ENCODE measurements around the gene NUDCD3.

The NUDCD3 gene

DNA sequence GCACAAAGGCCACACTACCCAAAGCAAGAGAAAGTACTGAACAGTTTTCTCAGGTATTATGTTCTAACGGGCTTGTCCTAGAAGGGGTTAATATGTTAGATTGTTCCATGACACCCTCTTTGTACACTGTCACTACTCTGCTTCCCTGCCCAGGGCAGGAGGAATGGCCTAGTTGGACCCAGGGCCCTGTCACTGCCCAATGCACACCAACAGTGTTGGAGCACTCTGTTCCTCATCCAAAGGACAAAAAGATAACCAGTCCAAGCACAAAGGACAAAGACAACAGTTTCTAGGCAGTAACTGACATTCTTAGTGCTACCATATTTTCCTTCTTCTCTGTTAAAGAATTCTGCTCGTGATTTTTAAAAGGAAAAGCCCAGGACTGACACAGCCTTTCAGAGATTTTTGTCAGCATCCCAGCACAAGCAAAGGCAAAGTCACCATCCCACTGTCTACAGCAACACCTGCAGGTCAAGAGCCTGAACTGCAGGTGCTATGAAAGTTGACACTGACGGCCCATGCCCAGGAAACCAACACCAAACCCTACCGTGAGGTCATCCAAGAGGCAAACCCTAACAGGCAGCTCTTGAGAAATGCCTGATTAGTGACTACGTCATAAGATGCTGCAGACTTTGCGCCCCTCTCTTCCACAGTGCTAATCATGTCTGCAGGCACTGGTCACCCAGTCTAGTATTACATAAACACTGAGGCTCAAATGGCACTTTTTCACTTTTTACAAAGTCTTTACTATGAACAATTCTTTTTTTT lies 13.2 kb downstream of the NUDCD3 start:
- peak; percentile 49 to 63 for DNase-seq

DNA sequence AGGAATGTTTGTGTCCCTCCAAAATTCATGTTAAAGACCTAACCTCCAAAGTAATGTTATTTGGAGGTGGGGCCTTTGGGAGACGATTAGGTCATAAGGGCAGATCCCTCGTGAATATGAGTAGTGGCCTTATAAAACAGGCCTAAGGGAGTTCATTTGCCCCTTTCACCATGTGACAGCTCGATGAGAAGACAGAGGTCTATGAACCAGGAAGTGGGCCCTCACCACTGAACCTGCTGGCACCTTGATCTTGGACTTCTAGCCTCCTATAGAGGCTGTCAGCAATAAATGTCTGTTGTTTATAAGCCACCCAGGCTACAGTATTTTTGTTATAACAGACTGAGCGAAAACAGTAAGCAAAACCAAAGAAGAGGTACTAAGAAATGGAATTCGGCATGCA lies 14.1 kb downstream of the NUDCD3 start:
- no peak for DNase-seq

DNA sequence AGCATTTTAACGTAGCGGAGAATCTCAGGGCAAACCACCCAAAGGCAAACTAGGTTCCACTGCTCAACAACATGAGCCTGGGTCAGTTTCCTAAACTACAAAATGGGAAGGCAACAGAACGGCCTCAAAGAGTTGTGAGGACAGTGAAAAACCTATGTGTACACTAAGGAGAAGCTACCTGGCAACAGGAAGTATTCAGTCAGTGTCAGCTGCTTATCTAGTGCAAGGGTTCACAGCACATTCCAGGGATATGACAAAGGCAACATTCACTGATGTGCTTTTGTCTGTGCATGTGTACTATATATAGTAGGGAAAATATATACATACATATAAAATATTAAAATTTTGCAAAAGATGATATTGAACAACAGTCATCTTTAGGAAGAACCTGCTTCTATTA lies 17.2 kb downstream of the NUDCD3 start:
- peak in 1 of 2 experiments; percentile 39 for DNase-seq

DNA sequence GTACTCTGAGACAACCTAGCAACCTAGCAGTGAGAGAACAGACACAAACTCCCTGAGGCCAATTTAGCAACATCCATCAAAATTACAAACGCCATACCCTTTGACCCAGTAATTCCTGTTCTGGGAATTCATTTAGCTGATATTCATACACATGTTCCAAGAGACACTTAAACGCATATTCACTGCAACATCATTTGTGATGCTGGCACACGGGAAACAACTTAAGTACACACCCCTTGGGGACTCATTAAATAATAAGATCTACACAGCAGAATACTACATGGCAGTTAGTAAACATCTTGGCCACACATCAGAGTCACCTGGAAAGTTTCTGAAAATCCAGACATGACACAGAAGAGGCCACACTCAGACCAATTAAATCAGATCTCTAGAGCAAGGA lies 17.6 kb downstream of the NUDCD3 start:
- no peak for DNase-seq

DNA sequence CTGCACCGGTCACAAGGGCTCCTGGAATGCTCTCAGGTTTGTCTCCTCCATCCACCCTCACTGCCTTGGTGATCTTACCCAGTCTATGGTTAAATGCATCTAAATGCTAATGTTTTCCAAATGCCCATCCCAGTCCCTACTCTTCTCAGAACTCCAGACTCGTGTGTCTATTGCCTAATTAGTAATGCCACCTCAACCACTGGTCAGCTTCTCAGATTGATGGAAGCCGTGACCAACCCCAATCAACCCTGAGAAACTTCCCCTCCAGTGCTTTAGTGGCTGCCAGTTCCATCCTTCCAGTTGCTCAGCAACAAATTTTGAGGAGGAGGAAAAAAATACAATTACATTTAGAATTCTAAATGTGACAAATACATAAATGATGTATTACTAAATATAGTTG lies 18.6 kb downstream of the NUDCD3 start:
- DNase-seq: no peak

DNA sequence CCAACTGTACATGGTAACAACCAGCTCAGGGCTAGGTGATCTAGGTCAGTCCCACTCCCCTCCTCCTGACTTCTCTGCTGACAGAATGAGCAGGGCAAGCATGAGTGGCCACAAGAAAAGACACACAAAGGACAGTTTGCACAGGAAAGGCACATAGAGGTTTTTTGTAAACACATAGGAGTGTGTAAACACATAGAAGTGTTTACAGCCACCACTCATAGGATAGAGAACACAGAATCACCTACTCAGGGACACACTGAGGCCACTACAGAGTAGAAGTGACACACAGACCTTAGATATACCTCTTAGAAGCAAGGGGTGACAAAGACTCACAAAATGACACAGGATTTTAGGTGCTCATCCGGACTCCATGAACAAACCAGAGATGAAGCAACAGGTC lies 19.0 kb downstream of the NUDCD3 start:
- DNase-seq: no peak

DNA sequence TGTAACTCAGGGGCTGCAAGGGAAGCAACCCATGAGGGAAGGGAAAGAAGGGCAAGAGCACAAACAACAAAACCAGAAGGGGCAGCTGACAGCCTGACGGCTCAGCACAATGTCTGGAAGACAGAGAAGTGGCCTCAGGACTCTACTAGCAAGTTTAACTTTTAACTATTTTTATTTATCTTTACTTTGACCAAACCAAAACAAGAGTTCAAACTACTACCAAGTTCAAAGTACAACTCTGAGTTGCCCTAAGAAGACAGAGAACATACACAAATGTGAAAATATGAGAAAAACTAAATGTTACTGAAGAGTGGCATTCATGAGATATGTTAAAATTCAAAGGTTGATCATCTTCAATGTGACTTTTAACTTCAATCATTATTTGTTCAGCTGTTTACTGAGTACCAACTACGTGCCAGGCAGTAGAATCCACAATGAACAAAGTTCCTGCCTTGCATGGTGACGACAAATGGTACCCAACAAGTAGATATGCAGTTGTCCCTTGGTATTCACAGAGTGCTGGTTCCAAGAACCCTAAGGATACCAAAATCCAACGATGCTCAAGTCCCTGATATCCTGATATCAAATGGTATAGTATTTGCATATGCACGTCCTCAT lies 19.7 kb downstream of the NUDCD3 start:
- DNase-seq: no peak

DNA sequence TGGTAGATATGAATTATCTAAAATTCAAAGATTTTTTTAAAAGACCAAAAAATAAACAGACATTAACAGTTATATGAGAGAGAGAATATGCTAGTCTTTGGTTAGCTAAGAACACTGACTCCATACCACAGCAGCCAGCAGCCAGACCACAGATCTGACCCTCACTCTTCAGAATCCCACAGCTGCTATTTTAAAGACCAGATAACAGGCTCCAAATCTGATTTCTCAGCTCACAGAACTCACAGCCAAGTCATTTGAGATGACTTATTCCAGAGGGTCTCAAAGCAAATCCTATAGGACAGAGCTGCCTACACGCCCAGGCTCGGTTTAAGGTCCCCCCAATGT lies 20.4 kb downstream of the NUDCD3 start:
- DNase-seq: no peak

DNA sequence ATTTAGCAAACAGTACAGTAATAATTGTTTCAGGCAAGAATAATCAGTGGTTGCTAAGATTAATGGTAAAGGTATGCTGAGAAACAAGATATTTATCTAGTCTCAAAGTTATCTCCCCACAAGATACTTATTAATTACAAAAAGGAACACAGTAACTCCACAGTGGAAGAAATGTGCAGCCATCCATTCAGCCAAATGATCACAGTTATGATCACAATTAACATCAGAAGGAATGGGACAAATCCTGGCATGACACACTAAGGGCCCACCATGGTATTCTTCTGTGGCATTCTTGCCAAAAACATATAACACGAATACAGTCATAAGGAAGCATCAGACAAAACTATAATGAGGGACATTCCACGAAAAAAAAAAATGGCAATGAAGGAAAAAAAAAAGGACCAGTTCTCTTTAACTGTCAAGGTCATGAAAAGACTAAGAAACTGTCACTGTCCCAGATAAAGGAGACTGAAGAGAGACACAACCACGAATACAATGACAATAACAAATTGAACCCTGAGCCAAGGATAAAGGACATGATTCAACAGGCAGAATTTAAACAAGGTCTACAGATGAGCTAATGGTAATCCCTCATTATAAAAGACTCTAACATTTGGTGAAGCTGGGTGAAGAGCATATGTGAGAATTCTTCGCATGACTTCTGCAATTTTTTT lies 20.9 kb downstream of the NUDCD3 start:
- no peak for DNase-seq

DNA sequence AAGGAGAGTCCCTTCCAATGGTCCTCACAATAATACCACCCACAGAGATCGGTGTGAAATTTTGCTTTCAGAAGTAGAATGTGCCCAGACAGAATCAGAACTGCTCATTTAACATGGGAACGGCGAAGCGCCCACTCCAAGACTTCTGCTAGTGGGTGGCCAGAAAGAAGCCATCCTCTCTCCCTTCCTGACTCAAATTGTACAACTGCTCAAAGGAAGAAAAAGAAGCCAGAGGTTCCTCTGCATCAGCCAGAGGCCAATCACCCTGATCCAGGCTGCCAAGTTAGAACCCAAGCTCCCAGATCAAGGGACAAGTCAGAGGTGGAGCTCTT lies 23.3 kb downstream of the NUDCD3 start:
- DNase-seq: no peak

DNA sequence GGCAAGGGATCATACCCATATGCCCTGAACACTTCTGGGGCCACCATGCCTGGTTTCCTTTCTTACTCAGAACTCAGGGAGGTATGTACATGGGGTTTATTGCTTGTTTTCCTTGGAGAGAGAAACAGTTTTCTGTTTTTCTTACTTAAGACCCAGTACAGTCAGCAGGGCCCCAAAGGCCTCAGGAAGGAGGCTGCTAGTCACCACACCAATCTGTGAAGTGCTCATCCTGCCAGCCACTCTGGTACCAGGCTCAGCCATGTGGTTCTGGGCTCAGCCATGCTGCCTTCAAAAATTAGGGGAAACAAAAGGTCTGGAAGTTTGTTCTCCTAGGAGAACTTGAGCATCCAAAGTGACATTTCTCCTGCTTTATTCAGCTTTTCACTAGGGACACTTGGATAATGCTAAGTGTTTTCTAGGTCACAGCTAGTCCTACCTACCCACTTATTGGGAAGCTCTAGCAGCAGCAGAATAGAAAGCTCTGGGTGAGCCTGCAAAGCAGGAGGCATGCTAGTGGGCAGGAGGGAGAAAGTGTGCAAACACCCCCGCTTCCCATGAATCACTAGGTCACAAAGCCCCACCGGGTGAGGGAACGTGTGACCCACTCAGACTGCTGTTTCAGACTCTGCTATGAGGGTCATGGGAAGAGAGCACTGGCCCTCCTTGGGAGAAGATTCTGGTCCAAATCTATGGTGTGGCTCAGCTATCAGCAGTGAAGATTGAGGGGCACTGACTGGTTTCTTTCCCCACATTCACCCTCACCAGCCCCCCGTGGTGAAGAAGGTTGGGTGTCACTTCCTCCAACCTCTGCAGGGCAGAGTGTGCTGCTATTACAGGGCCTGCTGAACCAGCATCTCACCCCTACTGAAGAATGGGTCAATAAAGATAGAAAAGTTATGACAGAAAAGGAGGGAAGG lies 23.9 kb downstream of the NUDCD3 start:
- DNase-seq: no peak

DNA sequence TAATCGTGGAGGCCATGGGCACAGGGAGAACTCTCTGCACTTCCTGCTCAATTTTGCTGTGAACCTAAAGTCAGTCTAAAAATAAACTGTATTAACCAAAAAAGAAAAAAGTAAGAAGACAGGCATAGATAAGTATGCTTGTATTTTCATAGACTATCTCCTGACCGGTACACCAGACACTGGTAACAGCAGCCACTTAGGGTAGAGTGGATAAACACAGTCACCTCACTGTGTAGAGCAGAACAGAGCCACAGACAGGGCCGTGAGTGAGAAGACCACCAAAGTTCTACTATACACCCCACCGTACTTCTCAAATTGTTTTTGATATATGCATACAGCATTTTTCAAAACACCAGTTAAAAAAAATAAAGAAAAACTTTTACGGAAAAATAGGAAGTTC lies 25.0 kb downstream of the NUDCD3 start:
- no peak for DNase-seq

DNA sequence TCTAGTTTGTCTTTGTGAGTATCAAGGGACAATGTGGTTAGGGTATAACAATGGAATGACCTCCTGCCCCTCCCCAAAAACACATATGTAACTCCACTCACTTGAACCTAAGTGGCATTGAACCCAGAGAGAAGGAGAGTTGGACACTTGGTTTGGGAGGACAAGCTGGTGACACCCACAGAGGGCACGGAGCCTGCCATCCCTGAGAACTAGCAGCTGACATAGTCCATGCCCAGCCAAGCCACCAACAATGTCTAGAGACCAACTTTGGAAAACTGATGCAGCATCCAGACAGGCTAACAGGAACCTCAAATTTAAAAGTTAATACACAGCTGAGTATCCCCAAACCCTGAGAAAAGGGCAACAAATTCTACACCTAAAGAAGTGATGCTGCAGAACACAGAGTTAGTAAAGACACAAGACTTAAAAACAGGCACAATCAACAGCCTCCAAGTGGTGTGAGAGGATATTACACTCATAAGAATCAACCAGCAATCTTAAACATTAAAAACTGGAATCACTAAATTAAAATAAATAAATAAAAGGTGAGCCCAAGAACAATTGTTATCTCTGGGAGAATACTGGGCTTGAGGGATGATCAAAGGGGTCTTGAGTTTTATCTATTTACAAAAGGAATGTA lies 27.2 kb downstream of the NUDCD3 start:
- DNase-seq: peak in 1 of 2 experiments; percentile 14

DNA sequence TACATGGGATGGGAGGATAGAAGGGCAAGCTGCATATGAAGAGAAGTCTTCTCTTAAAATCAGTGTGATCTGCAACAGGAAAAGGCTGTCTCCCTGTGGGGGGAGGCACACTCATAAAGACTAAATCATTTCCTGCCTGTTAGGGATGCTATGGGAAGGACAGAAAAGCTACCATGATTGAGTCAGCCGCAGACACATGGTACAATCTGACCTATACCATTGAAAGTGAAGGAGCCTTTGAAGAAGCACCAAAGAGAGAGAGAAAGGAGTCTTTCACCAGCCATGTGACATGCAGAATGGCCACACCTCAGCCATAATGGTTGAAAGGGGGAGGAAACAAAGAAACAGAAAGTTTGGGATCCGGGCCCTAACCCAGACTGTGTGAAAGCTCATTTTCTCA lies 29.1 kb downstream of the NUDCD3 start:
- peak in 1 of 2 experiments; percentile 8 for DNase-seq

DNA sequence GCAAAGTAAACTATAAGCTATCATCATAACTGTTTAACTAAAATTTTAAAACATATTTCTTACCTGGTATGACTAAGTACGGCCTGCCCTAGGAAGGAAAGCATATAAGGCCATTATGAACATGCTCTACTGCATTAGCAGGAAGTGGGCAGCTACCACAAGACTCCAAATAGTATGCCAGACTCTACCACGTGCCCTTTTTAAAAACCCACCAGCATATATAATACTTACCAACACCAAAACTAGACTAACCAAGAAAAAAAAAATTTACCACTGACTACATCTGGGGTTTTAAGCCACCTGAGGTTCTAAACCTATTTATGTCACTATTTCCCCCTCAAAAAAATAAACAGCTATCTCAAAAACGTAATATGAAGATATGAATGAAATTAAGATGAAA lies 30.1 kb downstream of the NUDCD3 start:
- DNase-seq: no peak

DNA sequence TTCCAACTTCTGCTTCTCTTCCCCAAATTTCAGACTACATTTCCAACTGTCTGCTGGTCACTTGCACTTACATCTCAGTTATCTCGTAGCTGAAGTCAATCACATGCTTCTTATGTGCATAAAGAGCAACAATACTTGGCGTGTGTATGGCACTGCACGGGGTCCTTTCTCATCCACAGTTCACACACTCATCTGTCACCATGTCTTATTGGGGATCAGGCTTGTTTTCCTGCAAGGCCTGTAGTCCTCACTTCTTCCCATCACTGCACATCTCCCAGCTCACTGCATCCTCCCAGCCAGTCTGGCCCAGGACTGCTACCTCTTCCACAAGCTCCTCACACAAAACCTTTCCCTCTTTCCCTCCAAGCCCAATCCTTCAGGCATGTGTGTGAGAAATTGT lies 35.3 kb downstream of the NUDCD3 start:
- no peak for DNase-seq

DNA sequence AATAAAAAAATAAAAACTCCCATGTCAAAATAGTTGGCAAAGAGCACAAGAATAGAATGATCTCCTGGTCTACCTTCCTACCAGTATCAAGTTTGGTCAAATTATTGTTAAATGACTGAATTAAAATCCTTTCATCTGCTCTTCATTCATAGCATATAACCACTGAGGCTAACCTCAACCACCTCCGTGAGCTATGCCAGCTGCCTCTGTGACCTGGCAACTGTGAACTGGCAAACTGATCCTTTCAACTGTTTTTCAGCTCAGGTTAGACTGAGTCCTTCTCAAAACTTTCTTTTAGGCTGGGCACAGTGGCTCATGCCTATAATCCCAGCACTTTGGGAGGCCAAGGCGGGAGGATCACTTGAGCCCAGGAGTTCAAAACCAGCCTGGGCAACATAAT lies 36.1 kb downstream of the NUDCD3 start:
- DNase-seq: no peak

DNA sequence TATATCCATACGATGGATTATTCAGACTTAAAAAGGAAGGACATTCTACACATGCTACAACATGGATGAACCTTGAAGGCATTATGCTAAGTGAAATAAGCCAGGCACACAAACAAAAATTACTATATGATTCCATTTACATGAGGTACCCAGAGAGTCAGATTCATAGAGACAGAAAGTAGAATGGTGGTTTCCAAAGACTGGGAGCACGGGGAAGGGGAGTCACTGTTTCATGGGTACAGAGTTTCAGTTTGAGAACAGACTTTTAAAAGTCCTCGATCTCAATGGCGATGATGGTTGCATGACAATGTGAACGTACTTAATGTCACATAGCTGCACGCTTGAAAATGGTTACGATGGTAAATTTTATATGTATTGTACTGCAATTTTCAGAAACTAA lies 39.3 kb downstream of the NUDCD3 start:
- DNase-seq: no peak

DNA sequence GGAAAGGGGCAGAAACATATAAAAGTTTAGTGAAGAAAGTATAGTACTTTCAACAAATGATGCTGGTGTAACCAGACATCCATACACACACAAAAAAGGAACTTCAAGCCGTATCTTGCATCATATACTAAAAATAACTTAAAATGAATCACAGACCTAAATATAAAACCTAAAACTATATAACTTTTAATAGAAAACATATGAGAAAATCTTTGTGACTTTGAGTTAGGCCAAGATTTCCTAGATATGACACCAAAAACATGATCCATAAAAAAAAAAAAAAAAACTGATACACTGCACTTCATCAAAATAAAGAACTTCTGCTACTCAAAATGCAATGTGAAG lies 40.9 kb downstream of the NUDCD3 start:
- no peak for DNase-seq

DNA sequence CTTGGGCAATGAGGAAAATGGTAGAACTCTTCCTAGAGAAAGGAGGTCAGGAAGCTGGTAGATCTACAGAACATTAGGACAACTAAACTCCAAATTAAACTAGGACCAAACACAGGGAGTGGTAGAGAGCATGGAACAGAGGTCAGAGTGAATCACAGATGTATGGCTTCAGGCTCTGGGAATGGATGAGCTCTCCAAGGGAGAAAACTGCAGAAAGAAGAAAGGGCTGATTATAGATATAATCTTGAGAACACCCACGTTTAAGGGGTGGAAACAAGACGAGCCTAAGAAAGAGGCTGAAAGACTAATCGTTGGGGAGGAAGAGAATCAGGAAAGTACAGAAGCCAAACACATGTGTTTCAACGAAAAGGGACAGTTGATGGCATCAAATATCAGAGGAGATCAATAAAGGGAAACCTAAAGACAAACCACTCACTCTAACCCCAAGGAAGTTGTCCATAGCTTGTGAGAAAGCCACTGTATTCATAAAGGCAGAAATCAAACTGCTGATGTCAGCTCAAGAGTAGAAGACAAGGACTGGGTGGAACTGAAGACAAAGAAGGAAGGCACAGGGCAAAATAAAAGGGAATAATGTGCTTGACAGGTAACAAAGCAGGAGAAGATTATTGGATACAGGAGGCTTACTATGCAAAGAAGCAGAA lies 41.4 kb downstream of the NUDCD3 start:
- DNase-seq: no peak

DNA sequence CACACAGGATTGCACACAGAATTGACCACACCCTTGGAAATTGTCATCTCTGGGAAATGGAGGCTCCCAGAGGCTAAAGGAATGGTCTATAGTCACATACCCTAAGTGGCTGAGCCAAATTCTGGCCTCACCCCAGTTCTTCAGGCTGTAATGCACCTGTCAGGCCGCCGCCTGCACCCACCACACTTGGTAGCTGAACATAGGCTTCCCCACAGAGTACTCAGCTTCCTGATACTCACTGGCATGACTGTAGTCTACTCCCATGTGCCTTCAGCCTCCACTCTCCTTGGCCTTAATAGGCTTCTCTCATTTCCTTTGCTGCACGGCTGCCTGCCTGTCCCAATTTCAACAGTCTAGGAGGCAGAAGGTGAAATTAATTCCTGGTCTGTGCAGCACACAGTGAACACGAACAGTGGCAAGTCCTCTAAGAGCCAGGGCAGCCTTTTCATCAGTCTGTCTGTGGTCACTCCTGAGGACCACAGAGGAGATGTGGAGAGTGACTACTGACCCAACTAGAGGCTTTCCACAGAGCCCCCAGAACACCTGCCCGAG lies 42.5 kb downstream of the NUDCD3 start:
- no peak for DNase-seq

DNA sequence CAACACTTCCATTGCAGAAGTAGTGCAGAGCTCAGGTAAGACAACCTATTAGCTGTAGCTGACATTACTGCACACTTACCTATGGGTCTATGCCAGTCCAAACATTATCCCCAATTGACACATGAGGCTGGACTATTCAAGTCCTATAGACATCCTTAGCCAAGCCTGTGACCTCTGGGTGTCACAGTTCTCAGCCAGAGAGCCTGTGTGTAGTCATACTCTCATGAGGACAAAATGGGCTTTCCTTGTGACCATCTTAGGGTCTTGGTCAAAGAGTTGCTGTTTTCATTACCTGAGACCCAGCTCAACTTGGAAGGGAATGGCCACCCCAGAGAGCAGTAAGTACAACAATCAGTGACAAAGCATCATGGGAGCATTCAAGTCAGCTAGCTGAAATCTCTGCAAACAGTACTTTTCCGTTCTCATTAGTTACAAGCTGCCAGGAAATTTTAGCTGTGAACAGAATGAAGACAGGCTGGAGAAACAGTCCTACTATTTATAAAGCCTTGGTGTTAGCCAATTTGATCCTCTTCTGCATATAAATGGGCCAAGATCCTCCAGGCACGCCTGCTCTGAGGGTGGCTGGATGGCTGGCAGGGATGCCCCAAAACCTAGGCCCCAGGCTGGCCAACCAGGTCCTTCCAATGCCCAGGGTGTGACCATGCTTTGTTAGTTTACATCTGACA lies 44.3 kb downstream of the NUDCD3 start:
- no peak for DNase-seq

Data from SW 1271 (cell line).